CD4-positive, alpha-beta T cell treated with Interleukin-4 for 4 hours (primary cell): ENCODE results near the gene ZNRF3.
A peak's percentile ranks its signal among the peaks of the same experiment; 100 is the strongest.
"Not testable (repeated sequence)": the region's sequence is repeated elsewhere in the genome, so short reads cannot be mapped to it uniquely, and the experiment has no call there.

Experiments
- DNase-seq: peaks from one replicate; pipeline ENCODE4 v3.0.0-alpha.2; 2020

The ZNRF3 gene

GRCh38 chr22:29073618-29074275, 190.4 kb downstream of the ZNRF3 start:
- DNase-seq = no peak

- no peak for DNase-seq
Measured at GRCh38 chr22:29074276-29074772, 191.0 kb downstream of the ZNRF3 start.

- no peak for DNase-seq
Measured at GRCh38 chr22:29078036-29078868, 194.9 kb downstream of the ZNRF3 start.

GRCh38 chr22:29078869-29079207, 195.5 kb downstream of the ZNRF3 start:
- no peak for DNase-seq

GRCh38 chr22:29079218-29079901, 196.0 kb downstream of the ZNRF3 start:
- peak; percentile 7 for DNase-seq

- no peak for DNase-seq
Measured at GRCh38 chr22:29080106-29080975, 197.0 kb downstream of the ZNRF3 start.

GRCh38 chr22:29081517-29082236, 198.3 kb downstream of the ZNRF3 start:
- no peak for DNase-seq

- no peak for DNase-seq
Measured at GRCh38 chr22:29082826-29083545, 199.6 kb downstream of the ZNRF3 start.

GRCh38 chr22:29083576-29083932, 200.2 kb downstream of the ZNRF3 start:
- DNase-seq = not testable (repeated sequence)

- no peak for DNase-seq
Measured at GRCh38 chr22:29083933-29084591, 200.7 kb downstream of the ZNRF3 start.

- DNase-seq = no peak
Measured at GRCh38 chr22:29087012-29087411, 203.6 kb downstream of the ZNRF3 start.

- no peak for DNase-seq
Measured at GRCh38 chr22:29088809-29089208, 205.4 kb downstream of the ZNRF3 start.

GRCh38 chr22:29089507-29089906, 206.1 kb downstream of the ZNRF3 start:
- DNase-seq = no peak

- no peak for DNase-seq
Measured at GRCh38 chr22:29090039-29090438, 206.7 kb downstream of the ZNRF3 start.

GRCh38 chr22:29092243-29092642, 208.9 kb downstream of the ZNRF3 start:
- no peak for DNase-seq

- DNase-seq = no peak
Measured at GRCh38 chr22:29093030-29093429, 209.7 kb downstream of the ZNRF3 start.

- DNase-seq = no peak
Measured at GRCh38 chr22:29093501-29094300, 210.3 kb downstream of the ZNRF3 start.

GRCh38 chr22:29095459-29095858, 212.1 kb downstream of the ZNRF3 start:
- no peak for DNase-seq

- no peak for DNase-seq
Measured at GRCh38 chr22:29096736-29097669, 213.6 kb downstream of the ZNRF3 start.
